Keratinocyte (primary cell): ENCODE measurements around the gene TRAM2.

Source experiments
- CTCF ChIP-seq, 3 experiments: IDR thresholded peaks in 1 of 3; conservative IDR thresholded peaks in 1 of 3; optimal IDR thresholded peaks in 1 of 3; 2 replicates in 2 of 3; 3 replicates in 1 of 3; pipeline versions ENCODE3 to v1.5.1; 2011; ENCODE audit warnings: low read length in 3 of 3, mild to moderate bottlenecking in 3 of 3, moderate library complexity in 2 of 3, control low read depth in 1 of 3, inconsistent platforms in 1 of 3; ENCODE audit not compliant: insufficient read depth in 2 of 3; ENCODE audit errors: extremely low read depth in 1 of 3
- EZH2 ChIP-seq: IDR thresholded peaks from one replicate; pipeline ENCODE4 v1.6.1; 2012; ENCODE audit warnings: inconsistent platforms, mild to moderate bottlenecking, low read length, moderate library complexity

- no peak for TF ChIP-seq CTCF (optimal IDR thresholded peaks at IDR 0.05 in 1 of 3, IDR thresholded peaks at IDR 0.05 in 1 of 3, conservative IDR thresholded peaks at IDR 0.05 in 1 of 3; ENCODE audit: extremely low read depth in 1 of 3, insufficient read depth in 2 of 3, low read length in 3 of 3)
- no peak for TF ChIP-seq EZH2
These were observed 8.5 kb downstream of the TRAM2 start for GRCh38 chr6:52568320-52568719.
